ENCODE data around the gene KRTAP5-7.

GRCh38 chr11:71482746-71483364, 44.2 kb upstream of the KRTAP5-7 start:
- TF ChIP-seq CHD7 (IDR thresholded peaks at IDR 0.05; ENCODE audit: insufficient replicate concordance, low read length) (no peak), CTCF (IDR thresholded peaks at IDR 0.05; ENCODE audit: control extremely low read depth in 1 of 3, insufficient read depth in 1 of 3, low read depth in 1 of 3, low read length in 3 of 3) (no peak), YY1 (IDR thresholded peaks at IDR 0.05; ENCODE audit: low read depth, low read length) (no peak)
